GM23338 (cell line): ENCODE results near the gene RNF130. TPM values are rescaled to one million over a fixed set of nuclear protein-coding genes. Genes with fewer than 3 reads are reported as not detected.

ENCODE experiments used
- ATAC-seq: fragments of 200-7000 bp; cut with Tn5 transposase; 3 replicates; pipeline ENCODE4 v1.9.1; 2020
- DNase-seq: peaks from one replicate; pipeline ENCODE4 v3.0.0-alpha.2; 2015; ENCODE audit warnings: low spot score
- H2AFZ ChIP-seq: fragments of 200-600 bp; sonication (generic); 2 replicates; pipeline ENCODE4 v1.8.0; 2016; ENCODE audit warnings: antibody characterized with exemption, mild to moderate bottlenecking, moderate library complexity
- H3F3A ChIP-seq: fragments of 200-600 bp; sonication (generic); replicated peaks from 2 replicates; pipeline ENCODE4 v1.8.0; 2017; ENCODE audit warnings: antibody characterized with exemption, mixed run types, low read depth
- H3K27ac ChIP-seq: fragments of 200-600 bp; sonication (generic); 2 replicates; pipeline ENCODE4 v1.6.1; 2016; ENCODE audit warnings: low read depth
- H3K27me3 ChIP-seq: fragments of 200-600 bp; sonication (generic); 2 replicates; pipeline ENCODE4 v1.8.0; 2016; ENCODE audit warnings: mild to moderate bottlenecking, mixed run types, moderate library complexity; ENCODE audit not compliant: insufficient read depth
- H3K36me3 ChIP-seq: fragments of 200-600 bp; sonication (generic); 2 replicates; pipeline ENCODE4 v1.8.0; 2016; ENCODE audit warnings: mild to moderate bottlenecking; ENCODE audit not compliant: insufficient read depth
- H3K4me1 ChIP-seq: fragments of 200-600 bp; sonication (generic); 2 replicates; pipeline ENCODE4 v1.8.0; 2016; ENCODE audit warnings: mild to moderate bottlenecking, moderate library complexity; ENCODE audit not compliant: insufficient read depth
- H3K4me2 ChIP-seq: fragments of 200-600 bp; sonication (generic); 2 replicates; pipeline ENCODE4 v1.7.1; 2017; ENCODE audit warnings: mixed run types
- H3K4me3 ChIP-seq: fragments of 200-600 bp; sonication (generic); 2 replicates; pipeline ENCODE4 v1.6.1; 2016; ENCODE audit warnings: mixed run types
- H3K79me2 ChIP-seq: fragments of 200-600 bp; sonication (generic); replicated peaks from 2 replicates; pipeline ENCODE4 v1.8.0; 2017; ENCODE audit warnings: mild to moderate bottlenecking; ENCODE audit not compliant: insufficient read depth
- H3K9me2 ChIP-seq: fragments of 200-600 bp; sonication (generic); 2 replicates; pipeline ENCODE4 v1.8.0; 2017; ENCODE audit not compliant: insufficient read depth
- H4K20me1 ChIP-seq: fragments of 200-600 bp; sonication (generic); replicated peaks from 2 replicates; pipeline ENCODE4 v1.8.0; 2017; ENCODE audit warnings: mild to moderate bottlenecking; ENCODE audit not compliant: insufficient read depth
- H3K27ac Mint-ChIP-seq: 2 replicates; pipeline ENCODE4 v1.8.0; 2020; ENCODE audit warnings: inconsistent platforms, mild to moderate bottlenecking, moderate library complexity, mixed read lengths
- H3K27me3 Mint-ChIP-seq: 3 replicates; pipeline ENCODE4 v1.8.0; 2022; ENCODE audit warnings: low read depth, mild to moderate bottlenecking, moderate library complexity, mixed read lengths, inconsistent platforms; ENCODE audit not compliant: insufficient read depth, poor library complexity
- H3K36me3 Mint-ChIP-seq: 3 replicates; pipeline ENCODE4 v1.8.0; 2021; ENCODE audit warnings: low read depth, mild to moderate bottlenecking, inconsistent platforms, moderate library complexity, mixed read lengths
- H3K4me1 Mint-ChIP-seq: 3 replicates; pipeline ENCODE4 v1.8.0; 2020; ENCODE audit warnings: mild to moderate bottlenecking, inconsistent platforms, mixed read lengths
- H3K4me3 Mint-ChIP-seq: 3 replicates; pipeline ENCODE4 v1.8.0; 2021; ENCODE audit warnings: moderate library complexity, mild to moderate bottlenecking, inconsistent platforms, mixed read lengths
- H3K9me3 Mint-ChIP-seq: 3 replicates; pipeline ENCODE4 v1.8.0; 2020; ENCODE audit warnings: moderate library complexity, mild to moderate bottlenecking, inconsistent platforms, mixed read lengths
- CREB1 ChIP-seq: fragments of 250-450 bp; sonication (Bioruptor Pico); IDR thresholded peaks from 2 replicates; pipeline ENCODE4 v1.5.0; 2020; ENCODE audit warnings: low read depth, mild to moderate bottlenecking, moderate library complexity
- EZH2 ChIP-seq: fragments of 200-600 bp; sonication (generic); IDR thresholded peaks from one replicate; pipeline ENCODE4 v1.8.0; 2017; ENCODE audit warnings: antibody characterized with exemption, mild to moderate bottlenecking, low read depth; ENCODE audit not compliant: unreplicated experiment
- EZH2phosphoT487 ChIP-seq: fragments of 200-600 bp; sonication (generic); IDR thresholded peaks from one replicate; pipeline ENCODE4 v1.8.1; 2018; ENCODE audit warnings: antibody characterized with exemption; ENCODE audit not compliant: unreplicated experiment
- JUNB ChIP-seq: IDR thresholded peaks from one replicate; pipeline ENCODE4 v1.6.1; 2016; ENCODE audit warnings: antibody characterized with exemption; ENCODE audit not compliant: unreplicated experiment
- NANOG ChIP-seq: IDR thresholded peaks from 2 replicates; pipeline ENCODE4 v1.6.1; 2016; ENCODE audit warnings: antibody characterized with exemption, borderline replicate concordance
- POLR2AphosphoS5 ChIP-seq: IDR thresholded peaks from 2 replicates; pipeline ENCODE4 v1.6.1; 2016; ENCODE audit warnings: antibody characterized with exemption, low read depth
- STAT1 ChIP-seq: IDR thresholded peaks from one replicate; pipeline ENCODE4 v1.6.1; 2016; ENCODE audit warnings: antibody characterized with exemption; ENCODE audit not compliant: unreplicated experiment
- ZNF114 ChIP-seq: fragments of 250-450 bp; sonication (Bioruptor Pico); IDR thresholded peaks from 2 replicates; pipeline ENCODE4 v1.5.0; 2020; ENCODE audit warnings: mild to moderate bottlenecking, moderate library complexity
- ZNF331 ChIP-seq: fragments of 250-450 bp; sonication (Bioruptor Pico); IDR thresholded peaks from 2 replicates; pipeline ENCODE4 v1.5.0; 2020; ENCODE audit warnings: low read depth, mild to moderate bottlenecking, moderate library complexity
- polyA plus RNA-seq: library from polyadenylated mRNA; unstranded; fragments of >200 nt; fragmentation: Nextera tagmentation; extraction: Ambion mirVana; gene quantifications from 2 replicates; pipeline ENCODE4 v1.2.1, GENCODE V29; 2016
- total RNA-seq: library from RNA; depleted of rRNA; stranded (reverse); fragments of >200 nt; shearing (Covaris generic); gene quantifications from 2 replicates; pipeline ENCODE4 v1.2.3, GENCODE V29; 2014
- TF ChIP-seq, protein P1 (sequence below): IDR thresholded peaks from 2 replicates; pipeline ENCODE4 v1.6.1; 2016; ENCODE audit warnings: antibody characterized with exemption
- TF ChIP-seq, protein P2 (sequence below), 2 experiments: fragments of 200-600 bp in 1 of 2; sonication (generic) in 1 of 2; conservative IDR thresholded peaks; 2 replicates each; pipeline versions ENCODE4 v1.5.1 to v1.6.1; 2016 to 2017; ENCODE audit warnings: antibody characterized with exemption in 2 of 2, low read depth in 2 of 2, mild to moderate bottlenecking in 2 of 2, moderate library complexity in 1 of 2
- TF ChIP-seq, protein P3 (sequence below): fragments of 250-450 bp; sonication (Bioruptor Pico); IDR thresholded peaks from 2 replicates; pipeline ENCODE4 v1.5.0; 2020; ENCODE audit warnings: mild to moderate bottlenecking, moderate library complexity
- TF ChIP-seq, protein P4 (sequence below): IDR thresholded peaks from one replicate; pipeline ENCODE4 v1.6.1; 2018; ENCODE audit warnings: antibody characterized with exemption; ENCODE audit not compliant: unreplicated experiment

RNF130 gene
- total and polyA plus RNA-seq, 2 experiments from 2014 or later = 60.1 to 97.3 TPM

DNA sequence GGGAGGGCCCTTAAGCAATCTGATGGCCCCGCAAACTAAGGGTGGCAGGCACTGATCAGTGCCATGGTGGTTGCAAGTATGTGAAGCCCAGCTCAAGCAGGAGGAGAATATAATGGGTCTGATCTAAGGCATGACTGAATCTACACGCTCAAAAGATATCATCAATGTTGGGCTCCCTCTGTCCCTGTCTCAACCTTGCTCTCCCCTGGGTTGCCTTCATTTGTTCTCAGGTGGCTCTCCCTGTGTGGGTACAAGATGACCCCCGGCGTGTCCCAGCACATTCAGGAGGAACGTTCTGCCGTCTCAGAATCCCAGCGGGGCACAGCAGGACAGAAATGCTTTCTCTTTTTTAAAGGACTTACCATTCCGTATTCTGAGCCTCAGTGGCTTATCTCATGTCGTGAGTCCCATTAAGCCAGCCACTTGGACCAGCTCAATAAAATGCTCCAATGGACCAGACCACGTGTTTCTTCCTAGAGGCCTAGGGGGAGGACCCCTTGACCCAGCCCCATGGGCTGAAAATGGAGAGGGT, 12.0 kb upstream of the RNF130 start:
- Mint-ChIP-seq H3K4me1 (peaks cover 55% of the 10 kb centered on the region), H3K9me3 (peaks cover 31% of the 10 kb centered on the region), H3K4me3 (peak overlapping the region; percentile 32; the same call in 1 of the 3 replicates), H3K36me3 (peaks cover 32% of the 10 kb centered on the region), H3K27ac (peak overlapping the region; percentile 98), H3K27me3 (peaks cover 28% of the 10 kb centered on the region)
- ATAC-seq (peak; percentile 34), DNase-seq (no peak)
- Histone ChIP-seq H2AFZ (no peak overlapping the region), H3K4me2 (peak overlapping the region; percentile 50; the same call in 1 of the 2 replicates), H3K36me3 (no peaks in the 10 kb centered on the region), H4K20me1 (no peaks in the 10 kb centered on the region), H3K4me1 (peaks cover 48% of the 10 kb centered on the region), H3F3A (peaks cover 21% of the 10 kb centered on the region), H3K9me2 (0 out of 2 replicates have a peak, but pooled peaks cover 3% of the 10 kb centered on the region), H3K27ac (peak overlapping the region; percentile 94), H3K79me2 (no peaks in the 10 kb centered on the region), H3K4me3 (no peak overlapping the region), H3K27me3 (no peaks in the 10 kb centered on the region)
- TF ChIP-seq EZH2phosphoT487 (no peak), JUNB (no peak), NANOG (no peak), ZNF114 (CRISPR knock-in tag) (no peak), ZNF331 (no peak), POLR2AphosphoS5 (no peak), CREB1 (no peak), EZH2 (no peak), STAT1 (no peak)
- TF ChIP-seq, protein P1, sequence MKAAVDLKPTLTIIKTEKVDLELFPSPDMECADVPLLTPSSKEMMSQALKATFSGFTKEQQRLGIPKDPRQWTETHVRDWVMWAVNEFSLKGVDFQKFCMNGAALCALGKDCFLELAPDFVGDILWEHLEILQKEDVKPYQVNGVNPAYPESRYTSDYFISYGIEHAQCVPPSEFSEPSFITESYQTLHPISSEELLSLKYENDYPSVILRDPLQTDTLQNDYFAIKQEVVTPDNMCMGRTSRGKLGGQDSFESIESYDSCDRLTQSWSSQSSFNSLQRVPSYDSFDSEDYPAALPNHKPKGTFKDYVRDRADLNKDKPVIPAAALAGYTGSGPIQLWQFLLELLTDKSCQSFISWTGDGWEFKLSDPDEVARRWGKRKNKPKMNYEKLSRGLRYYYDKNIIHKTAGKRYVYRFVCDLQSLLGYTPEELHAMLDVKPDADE = no peak
- TF ChIP-seq, protein P2, sequence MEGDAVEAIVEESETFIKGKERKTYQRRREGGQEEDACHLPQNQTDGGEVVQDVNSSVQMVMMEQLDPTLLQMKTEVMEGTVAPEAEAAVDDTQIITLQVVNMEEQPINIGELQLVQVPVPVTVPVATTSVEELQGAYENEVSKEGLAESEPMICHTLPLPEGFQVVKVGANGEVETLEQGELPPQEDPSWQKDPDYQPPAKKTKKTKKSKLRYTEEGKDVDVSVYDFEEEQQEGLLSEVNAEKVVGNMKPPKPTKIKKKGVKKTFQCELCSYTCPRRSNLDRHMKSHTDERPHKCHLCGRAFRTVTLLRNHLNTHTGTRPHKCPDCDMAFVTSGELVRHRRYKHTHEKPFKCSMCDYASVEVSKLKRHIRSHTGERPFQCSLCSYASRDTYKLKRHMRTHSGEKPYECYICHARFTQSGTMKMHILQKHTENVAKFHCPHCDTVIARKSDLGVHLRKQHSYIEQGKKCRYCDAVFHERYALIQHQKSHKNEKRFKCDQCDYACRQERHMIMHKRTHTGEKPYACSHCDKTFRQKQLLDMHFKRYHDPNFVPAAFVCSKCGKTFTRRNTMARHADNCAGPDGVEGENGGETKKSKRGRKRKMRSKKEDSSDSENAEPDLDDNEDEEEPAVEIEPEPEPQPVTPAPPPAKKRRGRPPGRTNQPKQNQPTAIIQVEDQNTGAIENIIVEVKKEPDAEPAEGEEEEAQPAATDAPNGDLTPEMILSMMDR (conservative IDR thresholded peaks at IDR 0.05; ENCODE audit: low read depth in 2 of 2) = no peak
- TF ChIP-seq, protein P3, sequence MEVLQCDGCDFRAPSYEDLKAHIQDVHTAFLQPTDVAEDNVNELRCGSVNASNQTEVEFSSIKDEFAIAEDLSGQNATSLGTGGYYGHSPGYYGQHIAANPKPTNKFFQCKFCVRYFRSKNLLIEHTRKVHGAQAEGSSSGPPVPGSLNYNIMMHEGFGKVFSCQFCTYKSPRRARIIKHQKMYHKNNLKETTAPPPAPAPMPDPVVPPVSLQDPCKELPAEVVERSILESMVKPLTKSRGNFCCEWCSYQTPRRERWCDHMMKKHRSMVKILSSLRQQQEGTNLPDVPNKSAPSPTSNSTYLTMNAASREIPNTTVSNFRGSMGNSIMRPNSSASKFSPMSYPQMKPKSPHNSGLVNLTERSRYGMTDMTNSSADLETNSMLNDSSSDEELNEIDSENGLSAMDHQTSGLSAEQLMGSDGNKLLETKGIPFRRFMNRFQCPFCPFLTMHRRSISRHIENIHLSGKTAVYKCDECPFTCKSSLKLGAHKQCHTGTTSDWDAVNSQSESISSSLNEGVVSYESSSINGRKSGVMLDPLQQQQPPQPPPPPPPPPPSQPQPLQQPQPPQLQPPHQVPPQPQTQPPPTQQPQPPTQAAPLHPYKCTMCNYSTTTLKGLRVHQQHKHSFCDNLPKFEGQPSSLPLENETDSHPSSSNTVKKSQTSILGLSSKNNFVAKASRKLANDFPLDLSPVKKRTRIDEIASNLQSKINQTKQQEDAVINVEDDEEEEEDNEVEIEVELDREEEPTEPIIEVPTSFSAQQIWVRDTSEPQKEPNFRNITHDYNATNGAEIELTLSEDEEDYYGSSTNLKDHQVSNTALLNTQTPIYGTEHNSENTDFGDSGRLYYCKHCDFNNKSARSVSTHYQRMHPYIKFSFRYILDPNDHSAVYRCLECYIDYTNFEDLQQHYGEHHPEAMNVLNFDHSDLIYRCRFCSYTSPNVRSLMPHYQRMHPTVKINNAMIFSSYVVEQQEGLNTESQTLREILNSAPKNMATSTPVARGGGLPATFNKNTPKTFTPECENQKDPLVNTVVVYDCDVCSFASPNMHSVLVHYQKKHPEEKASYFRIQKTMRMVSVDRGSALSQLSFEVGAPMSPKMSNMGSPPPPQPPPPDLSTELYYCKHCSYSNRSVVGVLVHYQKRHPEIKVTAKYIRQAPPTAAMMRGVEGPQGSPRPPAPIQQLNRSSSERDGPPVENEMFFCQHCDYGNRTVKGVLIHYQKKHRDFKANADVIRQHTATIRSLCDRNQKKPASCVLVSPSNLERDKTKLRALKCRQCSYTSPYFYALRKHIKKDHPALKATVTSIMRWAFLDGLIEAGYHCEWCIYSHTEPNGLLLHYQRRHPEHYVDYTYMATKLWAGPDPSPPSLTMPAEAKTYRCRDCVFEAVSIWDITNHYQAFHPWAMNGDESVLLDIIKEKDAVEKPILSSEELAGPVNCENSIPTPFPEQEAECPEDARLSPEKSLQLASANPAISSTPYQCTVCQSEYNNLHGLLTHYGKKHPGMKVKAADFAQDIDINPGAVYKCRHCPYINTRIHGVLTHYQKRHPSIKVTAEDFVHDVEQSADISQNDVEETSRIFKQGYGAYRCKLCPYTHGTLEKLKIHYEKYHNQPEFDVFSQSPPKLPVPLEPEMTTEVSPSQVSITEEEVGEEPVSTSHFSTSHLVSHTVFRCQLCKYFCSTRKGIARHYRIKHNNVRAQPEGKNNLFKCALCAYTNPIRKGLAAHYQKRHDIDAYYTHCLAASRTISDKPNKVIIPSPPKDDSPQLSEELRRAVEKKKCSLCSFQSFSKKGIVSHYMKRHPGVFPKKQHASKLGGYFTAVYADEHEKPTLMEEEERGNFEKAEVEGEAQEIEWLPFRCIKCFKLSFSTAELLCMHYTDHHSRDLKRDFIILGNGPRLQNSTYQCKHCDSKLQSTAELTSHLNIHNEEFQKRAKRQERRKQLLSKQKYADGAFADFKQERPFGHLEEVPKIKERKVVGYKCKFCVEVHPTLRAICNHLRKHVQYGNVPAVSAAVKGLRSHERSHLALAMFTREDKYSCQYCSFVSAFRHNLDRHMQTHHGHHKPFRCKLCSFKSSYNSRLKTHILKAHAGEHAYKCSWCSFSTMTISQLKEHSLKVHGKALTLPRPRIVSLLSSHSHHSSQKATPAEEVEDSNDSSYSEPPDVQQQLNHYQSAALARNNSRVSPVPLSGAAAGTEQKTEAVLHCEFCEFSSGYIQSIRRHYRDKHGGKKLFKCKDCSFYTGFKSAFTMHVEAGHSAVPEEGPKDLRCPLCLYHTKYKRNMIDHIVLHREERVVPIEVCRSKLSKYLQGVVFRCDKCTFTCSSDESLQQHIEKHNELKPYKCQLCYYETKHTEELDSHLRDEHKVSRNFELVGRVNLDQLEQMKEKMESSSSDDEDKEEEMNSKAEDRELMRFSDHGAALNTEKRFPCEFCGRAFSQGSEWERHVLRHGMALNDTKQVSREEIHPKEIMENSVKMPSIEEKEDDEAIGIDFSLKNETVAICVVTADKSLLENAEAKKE (CRISPR knock-in tag) = no peak
- TF ChIP-seq, protein P4, sequence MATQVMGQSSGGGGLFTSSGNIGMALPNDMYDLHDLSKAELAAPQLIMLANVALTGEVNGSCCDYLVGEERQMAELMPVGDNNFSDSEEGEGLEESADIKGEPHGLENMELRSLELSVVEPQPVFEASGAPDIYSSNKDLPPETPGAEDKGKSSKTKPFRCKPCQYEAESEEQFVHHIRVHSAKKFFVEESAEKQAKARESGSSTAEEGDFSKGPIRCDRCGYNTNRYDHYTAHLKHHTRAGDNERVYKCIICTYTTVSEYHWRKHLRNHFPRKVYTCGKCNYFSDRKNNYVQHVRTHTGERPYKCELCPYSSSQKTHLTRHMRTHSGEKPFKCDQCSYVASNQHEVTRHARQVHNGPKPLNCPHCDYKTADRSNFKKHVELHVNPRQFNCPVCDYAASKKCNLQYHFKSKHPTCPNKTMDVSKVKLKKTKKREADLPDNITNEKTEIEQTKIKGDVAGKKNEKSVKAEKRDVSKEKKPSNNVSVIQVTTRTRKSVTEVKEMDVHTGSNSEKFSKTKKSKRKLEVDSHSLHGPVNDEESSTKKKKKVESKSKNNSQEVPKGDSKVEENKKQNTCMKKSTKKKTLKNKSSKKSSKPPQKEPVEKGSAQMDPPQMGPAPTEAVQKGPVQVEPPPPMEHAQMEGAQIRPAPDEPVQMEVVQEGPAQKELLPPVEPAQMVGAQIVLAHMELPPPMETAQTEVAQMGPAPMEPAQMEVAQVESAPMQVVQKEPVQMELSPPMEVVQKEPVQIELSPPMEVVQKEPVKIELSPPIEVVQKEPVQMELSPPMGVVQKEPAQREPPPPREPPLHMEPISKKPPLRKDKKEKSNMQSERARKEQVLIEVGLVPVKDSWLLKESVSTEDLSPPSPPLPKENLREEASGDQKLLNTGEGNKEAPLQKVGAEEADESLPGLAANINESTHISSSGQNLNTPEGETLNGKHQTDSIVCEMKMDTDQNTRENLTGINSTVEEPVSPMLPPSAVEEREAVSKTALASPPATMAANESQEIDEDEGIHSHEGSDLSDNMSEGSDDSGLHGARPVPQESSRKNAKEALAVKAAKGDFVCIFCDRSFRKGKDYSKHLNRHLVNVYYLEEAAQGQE = no peak
